Gastroesophageal sphincter (tissue), 3 donors: Measurements from ENCODE around the gene LMF1.

Experiments used
- CTCF ChIP-seq, 4 experiments: fragments of 200-600 bp in 2 of 4; fragments of 450-650 bp in 2 of 4; sonication (generic) in 1 of 4; IDR thresholded peaks; one replicate each; pipeline ENCODE4 v1.5.1; 2017 to 2019; ENCODE audit warnings: antibody characterized with exemption in 4 of 4, mild to moderate bottlenecking in 2 of 4, moderate library complexity in 2 of 4
- EP300 ChIP-seq: sonication (generic); formaldehyde crosslinking; IDR thresholded peaks from one replicate; pipeline ENCODE4 v1.6.1; 2017; ENCODE audit warnings: antibody characterized with exemption, mild to moderate bottlenecking
- POLR2A ChIP-seq, 2 donors: fragments of 450-650 bp; IDR thresholded peaks; one replicate each; pipeline ENCODE4 v1.6.1; 2017; ENCODE audit warnings: antibody characterized with exemption in 2 of 2, mild to moderate bottlenecking in 2 of 2, moderate library complexity in 1 of 2
- POLR2AphosphoS5 ChIP-seq: sonication (generic); formaldehyde crosslinking; IDR thresholded peaks from one replicate; pipeline ENCODE4 v1.6.1; 2017; ENCODE audit warnings: antibody characterized with exemption

GRCh38 chr16:989354-989814, 18.6 kb upstream of the LMF1 start:
- TF ChIP-seq CTCF (IDR thresholded peaks at IDR 0.05) (no peak), EP300 (no peak), POLR2A (IDR thresholded peaks at IDR 0.05) (no peak), POLR2AphosphoS5 (no peak)
